Urinary bladder (tissue), 4 donors: Measurements from ENCODE around the gene RPS6KA2. TPM values are rescaled to one million over a fixed set of nuclear protein-coding genes. Genes with fewer than 3 reads are reported as not detected.
A peak's percentile ranks its signal among the peaks of the same experiment; 100 is the strongest.
"Not testable (repeated sequence)": the region's sequence is repeated elsewhere in the genome, so short reads cannot be mapped to it uniquely, and the experiment has no call there.

Experiments used
- DNase-seq: peaks from one replicate; pipeline ENCODE4 v3.0.0-alpha.2; 2015; ENCODE audit errors: extremely low spot score
- H3K27ac ChIP-seq: one replicate; pipeline ENCODE4 v1.5.1; 2013; ENCODE audit warnings: low read depth, mild to moderate bottlenecking, moderate library complexity
- H3K36me3 ChIP-seq: one replicate; pipeline ENCODE4 v1.6.1; 2013; ENCODE audit warnings: mild to moderate bottlenecking, moderate library complexity; ENCODE audit not compliant: insufficient read depth
- H3K4me1 ChIP-seq: one replicate; pipeline ENCODE4 v1.6.1; 2013; ENCODE audit warnings: mild to moderate bottlenecking, moderate library complexity; ENCODE audit not compliant: insufficient read depth
- H3K4me3 ChIP-seq: one replicate; pipeline ENCODE4 v1.5.1; 2013; ENCODE audit warnings: low read depth, low read length
- WGBS: extraction: QIAGEN DNeasy Blood & Tissue Kit; methylation state at CpG from one replicate; pipeline ENCODE4 v1.1.7; 2013; 5-methylcytosine and 5-hydroxymethylcytosine counted together
- polyA plus RNA-seq: library from polyadenylated mRNA; stranded (reverse); fragments of 200-250 nt; gene quantifications from one replicate; pipeline ENCODE4 v1.2.3, GENCODE V29; 2013
- total RNA-seq: library from RNA; depleted of rRNA; stranded (reverse); fragments of >200 nt; gene quantifications from one replicate; pipeline ENCODE4 v1.2.3, GENCODE V29; 2014
- donor health status: healthy with polysubstance abuse.
- donor health status: healthy.

The RPS6KA2 gene
- total and polyA plus RNA-seq, 2 donors = 34.7 to 67.0 TPM

DNA sequence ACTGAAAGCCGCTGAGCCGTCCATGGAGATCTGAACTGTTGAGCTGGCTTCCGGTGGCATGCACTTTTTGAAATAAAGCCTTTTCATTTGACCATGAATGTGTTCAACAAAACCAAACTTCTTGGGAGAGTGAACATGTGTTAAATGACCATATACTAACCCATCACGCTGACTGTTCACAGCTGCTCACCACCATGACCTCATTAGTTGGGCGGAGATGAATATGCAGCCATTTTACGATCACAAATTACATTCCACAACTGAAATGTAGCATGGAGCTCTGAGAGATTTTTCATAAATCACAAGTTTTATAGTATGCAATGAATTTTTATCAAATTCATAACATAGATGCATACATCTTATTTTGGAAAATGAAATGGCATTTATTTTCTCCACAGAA lies 44.8 kb downstream of the RPS6KA2 start:
- WGBS = 68% methylated on average over 6 of the region's 6 CpGs
- H3K36me3 ChIP-seq = no peaks in the 10 kb centered on the region
- H3K4me1 ChIP-seq = no peaks in the 10 kb centered on the region

DNA sequence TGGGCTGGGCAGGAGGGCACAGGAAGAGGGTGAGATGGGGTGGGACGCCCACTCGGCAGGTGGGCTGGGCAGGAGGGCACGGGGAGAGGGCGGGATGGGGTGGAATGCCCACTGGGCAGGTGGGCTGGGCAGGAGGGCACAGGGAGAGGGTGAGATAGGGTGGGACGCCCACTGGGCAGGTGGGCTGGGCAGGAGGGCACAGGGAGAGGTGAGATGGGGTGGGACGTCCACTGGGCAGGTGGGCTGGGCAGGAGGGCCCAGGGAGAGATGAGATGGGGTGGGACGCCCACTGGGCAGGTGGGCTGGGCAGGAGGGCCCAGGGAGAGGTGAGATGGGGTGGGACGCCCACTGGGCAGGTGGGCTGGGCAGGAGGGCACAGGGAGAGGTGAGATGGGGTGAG lies 45.2 kb downstream of the RPS6KA2 start:
- not testable (repeated sequence) for H3K4me3 ChIP-seq, H3K27ac ChIP-seq, H3K36me3 ChIP-seq, H3K4me1 ChIP-seq, DNase-seq
- 98% methylated on average over 8 of the region's 8 CpGs for WGBS

More for the DNA sequence above, 44.8 kb downstream of the RPS6KA2 start:
- H3K27ac ChIP-seq = no peak overlapping the region
- H3K4me3 ChIP-seq = no peak overlapping the region
- DNase-seq = peak; percentile 66

DNA sequence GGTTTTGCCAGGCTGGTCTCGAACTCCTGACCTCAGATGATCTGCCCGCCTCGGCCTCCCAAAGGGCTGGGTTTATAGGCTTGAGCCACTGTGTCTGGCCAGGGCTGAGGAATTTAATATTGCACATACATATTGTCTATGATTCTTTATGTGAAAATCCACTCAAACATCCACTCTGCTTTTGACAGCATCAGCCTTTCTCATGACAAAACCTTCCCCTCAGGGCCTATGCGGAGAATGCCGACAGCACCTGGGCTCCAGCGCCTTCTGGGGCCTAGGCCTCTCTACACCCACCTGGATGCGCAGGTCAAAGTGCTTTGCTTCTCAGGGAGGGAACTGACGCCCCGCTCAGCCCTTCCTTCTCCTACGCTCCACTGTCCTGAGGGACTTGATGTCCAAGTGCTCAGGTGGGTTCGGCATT lies 46.0 kb downstream of the RPS6KA2 start:
- 93% methylated on average over 11 of the region's 11 CpGs for WGBS
- H3K36me3 ChIP-seq = no peaks in the 10 kb centered on the region
- DNase-seq = no peak
- H3K4me1 ChIP-seq = no peaks in the 10 kb centered on the region
- H3K27ac ChIP-seq = no peak overlapping the region
- H3K4me3 ChIP-seq = no peak overlapping the region

DNA sequence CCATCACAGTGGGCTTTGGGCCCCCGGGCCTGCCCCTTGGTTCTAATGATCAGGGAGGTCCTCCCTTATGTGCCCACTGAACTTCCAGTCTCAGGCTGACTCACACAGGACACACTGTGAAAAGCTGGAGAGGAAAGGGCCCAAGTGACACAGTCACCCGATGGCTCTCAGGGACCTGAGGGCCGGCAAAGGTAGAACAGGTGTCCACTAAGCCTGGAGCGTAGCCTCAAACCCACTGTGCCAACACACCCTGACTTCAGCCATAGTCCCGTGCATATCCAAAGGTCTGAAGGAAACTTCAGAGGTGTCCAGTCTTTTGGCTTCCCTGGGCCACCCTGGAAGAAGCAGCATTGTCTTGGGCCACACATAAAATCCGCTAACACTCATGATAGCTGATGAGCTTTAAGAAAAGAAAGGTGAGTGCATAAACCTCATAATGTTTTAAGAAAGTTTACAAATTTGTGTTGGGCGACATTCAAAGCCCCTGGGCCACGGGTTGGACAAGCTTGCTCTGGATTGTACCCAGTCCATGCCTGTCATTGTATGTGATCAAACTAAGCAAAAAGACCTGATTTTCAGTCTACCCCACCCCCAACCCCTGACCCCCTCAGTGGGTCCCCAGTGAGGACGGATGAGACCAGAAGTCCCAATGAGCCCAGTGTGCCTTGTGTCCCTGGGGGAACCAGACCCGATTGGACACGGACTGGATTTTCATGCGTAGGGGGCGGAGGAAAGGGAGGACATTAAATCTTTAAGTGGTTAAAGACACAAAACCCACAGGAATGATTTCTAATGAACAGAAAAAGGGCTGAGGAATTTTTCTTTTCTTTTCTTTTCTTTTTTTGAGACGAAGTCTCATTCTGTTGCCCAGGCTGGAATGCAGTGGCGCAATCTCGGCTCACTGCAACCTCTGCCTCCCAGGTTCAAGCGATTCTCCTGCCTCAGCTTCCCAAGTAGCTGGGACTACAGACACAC lies 46.7 kb downstream of the RPS6KA2 start:
- no peaks in the 10 kb centered on the region for H3K36me3 ChIP-seq
- no peak overlapping the region for H3K27ac ChIP-seq
- H3K4me3 ChIP-seq = no peak overlapping the region
- 92% methylated on average over 17 of the region's 17 CpGs for WGBS
- no peak for DNase-seq
- H3K4me1 ChIP-seq = no peaks in the 10 kb centered on the region

DNA sequence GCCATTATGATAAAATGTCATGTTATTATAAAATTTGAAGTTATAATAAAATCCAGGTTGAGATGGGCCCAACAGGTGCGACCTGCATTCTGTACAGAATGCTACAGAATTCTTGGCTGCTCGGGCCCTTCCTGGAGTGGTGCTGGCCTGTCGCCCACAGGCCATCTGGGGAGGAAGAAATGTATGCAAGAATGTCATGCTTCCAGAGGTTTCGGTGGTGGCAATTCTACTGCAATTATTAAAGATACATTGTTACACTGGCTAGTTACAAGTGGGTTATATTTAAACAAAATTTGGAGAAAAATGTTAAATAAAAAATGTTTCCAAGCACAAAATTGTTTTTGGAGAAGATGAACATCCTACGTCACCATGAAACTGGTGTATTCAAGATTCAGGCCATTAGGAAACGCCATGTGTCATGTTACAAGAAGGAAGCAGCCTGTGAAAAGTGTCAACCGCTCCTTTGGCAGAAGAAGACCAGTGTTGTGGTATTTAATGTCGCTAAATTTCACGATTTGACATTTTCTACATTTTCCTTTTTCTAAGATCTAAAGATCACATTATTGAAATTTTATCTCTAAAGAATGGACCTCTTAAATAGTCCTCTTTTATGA lies 47.7 kb downstream of the RPS6KA2 start:
- no peak for DNase-seq

DNA sequence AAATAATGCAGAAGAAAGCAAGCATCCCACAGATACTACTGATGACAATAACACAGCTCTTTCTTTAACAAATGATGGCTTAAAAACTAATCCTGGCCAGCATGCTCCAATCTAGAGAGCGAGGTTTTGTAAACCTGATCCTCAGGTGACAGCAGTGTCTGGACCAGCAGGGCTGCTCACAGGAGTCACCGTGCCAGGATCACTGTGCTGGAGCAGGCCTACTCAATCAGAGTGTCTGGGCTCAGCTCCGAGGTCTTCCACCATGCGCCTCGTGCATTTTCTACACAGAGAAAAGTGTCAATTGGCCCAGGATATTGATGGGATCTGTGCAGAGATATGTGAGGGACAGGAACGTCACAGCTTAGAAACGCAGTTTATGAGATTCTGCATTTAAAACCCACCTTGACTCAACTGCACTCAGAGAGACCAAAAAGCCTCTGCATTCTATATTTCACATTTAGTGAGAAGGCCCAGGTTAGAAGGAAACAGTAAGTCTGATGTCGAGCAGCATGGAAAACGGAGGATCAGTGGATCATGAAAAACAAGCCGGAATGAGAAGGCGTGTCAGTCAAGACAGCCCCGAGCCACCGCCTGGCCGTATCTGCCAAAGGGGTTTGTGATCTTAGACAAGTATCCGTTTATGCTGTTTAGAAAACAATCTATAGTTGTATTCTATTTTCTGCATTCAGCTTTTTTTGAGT lies 48.4 kb downstream of the RPS6KA2 start:
- Histone ChIP-seq H3K4me1 (no peaks in the 10 kb centered on the region), H3K27ac (no peak overlapping the region), H3K36me3 (no peaks in the 10 kb centered on the region), H3K4me3 (no peak overlapping the region)
- no peak for DNase-seq
- WGBS = 88% methylated on average over 15 of the region's 15 CpGs

More for the DNA sequence above, 47.7 kb downstream of the RPS6KA2 start:
- no peak overlapping the region for H3K27ac ChIP-seq
- H3K4me1 ChIP-seq = no peaks in the 10 kb centered on the region
- H3K4me3 ChIP-seq = no peak overlapping the region
- H3K36me3 ChIP-seq = no peaks in the 10 kb centered on the region
- WGBS = 75% methylated on average over 9 of the region's 9 CpGs

DNA sequence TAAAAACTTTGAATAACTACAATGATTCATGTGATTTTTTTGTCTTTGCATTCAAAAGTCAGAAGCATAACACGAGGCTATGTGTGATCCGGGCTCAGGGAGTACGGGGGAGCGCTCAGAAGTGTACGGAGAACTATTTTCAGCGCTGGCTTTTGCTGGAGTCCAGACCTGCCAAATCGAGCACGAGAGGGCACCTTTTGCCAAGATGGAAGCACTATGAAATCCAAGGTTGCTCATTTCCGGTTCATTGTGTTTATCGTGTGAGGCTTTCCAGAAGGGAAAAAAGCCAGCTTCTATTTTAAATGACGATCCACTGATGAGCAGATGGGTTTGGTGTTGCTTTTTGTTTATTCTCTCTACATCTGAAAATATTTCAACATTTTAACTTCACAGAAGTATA lies 51.8 kb downstream of the RPS6KA2 start:
- WGBS = 55% methylated on average over 11 of the region's 11 CpGs
- H3K36me3 ChIP-seq = no peaks in the 10 kb centered on the region
- H3K27ac ChIP-seq = no peak overlapping the region
- no peak overlapping the region for H3K4me3 ChIP-seq
- DNase-seq = no peak
- H3K4me1 ChIP-seq = no peaks in the 10 kb centered on the region

DNA sequence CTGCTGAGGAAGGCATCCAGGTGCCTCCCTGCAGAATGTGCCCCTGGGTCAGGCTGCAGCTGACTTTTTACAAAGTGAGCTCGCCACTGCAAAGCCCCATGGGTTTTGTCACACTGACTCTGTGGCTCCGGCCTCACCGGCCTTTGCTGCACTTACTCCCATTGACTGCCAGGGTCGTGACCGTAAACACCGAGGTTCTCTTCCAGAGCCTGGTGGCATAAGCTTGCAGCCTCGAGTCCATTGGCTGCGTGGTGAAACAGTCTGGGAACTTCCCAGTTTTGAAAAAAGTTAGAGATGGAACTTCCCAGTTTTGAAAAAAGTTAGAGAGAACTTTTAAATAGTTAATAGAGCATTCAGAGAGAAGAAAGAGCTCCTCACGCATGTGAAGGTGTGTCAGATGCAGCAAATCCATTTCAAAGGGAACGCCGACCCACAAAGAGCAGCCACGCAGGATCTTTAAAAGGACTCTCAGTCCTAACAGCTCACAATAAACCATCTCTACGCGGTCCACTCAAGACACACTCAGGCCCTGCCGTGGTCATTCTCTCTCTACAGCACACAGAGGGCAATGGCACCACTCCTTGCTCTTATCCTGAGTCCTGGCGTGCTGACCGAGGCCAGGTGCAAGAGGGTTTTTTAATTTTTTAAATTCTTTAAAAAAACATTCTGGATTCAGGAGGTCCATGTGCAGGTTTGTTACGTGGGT lies 53.4 kb downstream of the RPS6KA2 start:
- DNase-seq = no peak
- H3K4me3 ChIP-seq = no peak overlapping the region
- no peak overlapping the region for H3K27ac ChIP-seq
- no peaks in the 10 kb centered on the region for H3K36me3 ChIP-seq
- 86% methylated on average over 18 of the region's 18 CpGs for WGBS
- H3K4me1 ChIP-seq = no peaks in the 10 kb centered on the region

DNA sequence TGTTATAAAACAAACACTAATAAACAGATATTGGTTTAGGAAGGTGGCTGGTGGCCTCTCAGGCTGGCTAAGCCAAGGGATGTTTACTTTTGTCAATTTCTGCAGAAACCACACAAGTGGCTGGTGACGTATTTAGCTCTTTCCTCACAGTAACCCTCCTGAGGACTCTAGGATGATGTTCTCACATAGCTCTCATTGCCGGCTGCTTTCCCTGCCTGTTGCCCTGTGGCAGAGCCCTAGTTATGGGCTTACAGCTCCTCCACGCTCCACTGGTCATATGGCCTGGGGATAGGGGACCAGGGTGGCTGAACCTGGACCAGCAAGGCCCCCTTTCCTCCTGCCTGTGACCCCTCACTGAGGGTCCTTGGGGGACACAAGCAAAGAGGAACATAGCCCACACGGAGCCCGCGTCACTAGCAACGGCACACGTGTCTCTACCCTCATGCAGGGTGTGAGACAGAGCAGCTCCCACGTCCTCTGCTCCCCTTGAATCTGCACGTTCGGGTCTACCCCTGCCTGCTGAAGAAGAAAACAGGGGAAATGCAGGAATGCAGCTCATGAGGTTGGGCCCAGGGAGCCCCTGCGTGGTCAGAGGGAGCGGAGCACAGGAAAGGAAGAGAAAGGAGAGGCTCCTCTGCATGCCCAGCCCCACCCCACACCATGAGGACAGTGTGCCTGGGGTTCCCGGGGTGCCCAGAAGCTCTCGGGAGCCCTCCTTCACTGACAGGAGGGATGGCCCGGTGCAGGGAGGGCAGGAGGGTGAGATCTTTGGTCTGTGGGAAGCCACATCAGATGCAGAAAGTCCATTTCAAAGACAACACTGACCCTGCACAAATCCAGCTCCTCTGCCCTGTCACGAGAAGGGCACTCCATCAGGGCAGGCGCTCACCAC lies 54.4 kb downstream of the RPS6KA2 start:
- no peaks in the 10 kb centered on the region for H3K4me1 ChIP-seq
- H3K4me3 ChIP-seq = no peak overlapping the region
- DNase-seq = no peak
- H3K36me3 ChIP-seq = no peaks in the 10 kb centered on the region
- H3K27ac ChIP-seq = peak overlapping the region; percentile 78
- 77% methylated on average over 18 of the region's 18 CpGs for WGBS

DNA sequence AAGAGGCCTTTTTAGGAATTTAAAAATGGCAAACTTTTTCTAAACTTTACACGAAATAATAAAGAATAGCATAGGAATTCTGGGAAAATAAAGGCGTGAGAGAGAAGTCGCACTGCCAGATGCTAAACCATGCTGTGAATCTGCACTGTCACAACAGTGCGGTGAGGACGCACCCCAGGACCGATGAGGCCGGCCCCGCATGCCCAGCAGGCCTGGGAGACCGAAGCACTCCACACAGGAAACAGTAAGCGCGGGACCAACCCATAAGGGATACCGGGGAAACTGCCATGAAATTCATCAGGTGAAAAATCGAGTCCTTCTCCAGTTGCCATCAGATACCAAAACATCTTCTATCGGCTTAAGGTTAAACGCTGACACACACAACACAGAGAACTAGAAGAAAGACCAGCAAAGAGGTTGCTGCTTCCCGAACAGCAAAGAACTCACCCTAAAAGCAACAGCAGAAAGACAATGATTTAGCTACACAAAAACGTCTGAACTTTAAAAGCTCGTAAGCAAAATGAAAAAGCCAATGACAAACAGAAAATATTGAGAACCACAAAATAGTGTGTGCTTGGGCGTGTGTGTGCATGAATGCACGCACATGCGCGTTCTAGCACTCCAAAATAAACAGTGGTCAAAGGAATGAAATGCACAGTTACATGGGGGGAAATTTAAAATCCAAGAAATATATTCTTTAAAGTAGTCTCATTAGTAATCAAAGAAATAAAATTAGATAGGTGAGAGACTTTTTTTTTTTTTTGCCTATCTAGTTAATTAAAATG lies 55.9 kb downstream of the RPS6KA2 start:
- no peak for DNase-seq
- Histone ChIP-seq H3K27ac (peak overlapping the region; percentile 40), H3K4me3 (no peak overlapping the region), H3K36me3 (no peaks in the 10 kb centered on the region), H3K4me1 (no peaks in the 10 kb centered on the region)
- WGBS = 78% methylated on average over 22 of the region's 22 CpGs

DNA sequence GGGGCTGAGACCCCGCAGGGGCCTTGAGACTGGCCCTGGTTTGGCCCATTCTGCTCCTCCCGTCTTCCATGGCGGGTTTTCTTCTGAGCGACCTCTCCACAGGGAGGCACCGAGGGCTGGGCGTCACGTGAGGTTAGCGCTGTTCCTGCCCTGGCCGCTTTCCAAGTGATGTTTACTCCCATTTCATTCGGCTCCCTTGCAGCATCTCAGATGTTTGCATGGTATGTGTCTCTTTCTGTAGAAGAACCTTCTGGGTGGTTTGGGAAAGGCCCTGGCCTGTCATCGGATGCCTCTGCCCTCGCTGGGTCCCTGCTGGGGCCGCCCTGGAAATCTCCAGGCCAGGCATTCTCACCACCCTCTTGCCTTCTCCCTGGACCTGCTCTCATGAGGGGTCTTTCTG lies 57.8 kb downstream of the RPS6KA2 start:
- no peak for DNase-seq
- 95% methylated on average over 13 of the region's 13 CpGs for WGBS
- Histone ChIP-seq H3K4me1 (no peaks in the 10 kb centered on the region), H3K4me3 (no peak overlapping the region), H3K36me3 (no peaks in the 10 kb centered on the region), H3K27ac (no peak overlapping the region)

DNA sequence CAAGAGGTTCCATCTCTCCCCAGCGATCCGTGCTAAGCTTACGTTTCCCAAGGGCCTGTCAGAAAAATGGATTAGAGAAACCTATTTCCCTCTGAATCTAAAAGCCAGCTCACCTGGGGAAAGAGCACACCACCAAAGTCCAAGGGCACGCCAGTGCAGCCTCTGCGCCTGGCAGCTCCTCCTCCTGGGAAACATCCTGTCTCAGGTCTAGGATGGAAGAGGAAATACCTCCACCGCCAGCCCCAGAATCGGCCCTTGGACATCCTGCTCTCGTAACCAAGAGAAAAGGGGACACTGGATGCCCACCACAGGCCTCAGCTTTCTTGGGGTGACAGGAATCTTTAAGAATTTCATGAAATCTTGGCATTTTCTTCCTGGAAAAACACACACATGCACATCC lies 59.2 kb downstream of the RPS6KA2 start:
- no peaks in the 10 kb centered on the region for H3K36me3 ChIP-seq
- no peak overlapping the region for H3K4me3 ChIP-seq
- no peak overlapping the region for H3K27ac ChIP-seq
- DNase-seq = no peak
- 95% methylated on average over 8 of the region's 8 CpGs for WGBS
- H3K4me1 ChIP-seq = peaks cover 2% of the 10 kb centered on the region
